ENCODE data around the gene MARS1. TPM values are rescaled to one million over a fixed set of nuclear protein-coding genes. Genes with fewer than 3 reads are reported as not detected.
A peak's percentile ranks its signal among the peaks of the same experiment; 100 is the strongest.

The MARS1 gene
- total and polyA plus RNA-seq, 5 donors from 2014 or later, result 71.9 to 219 (median 83.2) TPM

DNA sequence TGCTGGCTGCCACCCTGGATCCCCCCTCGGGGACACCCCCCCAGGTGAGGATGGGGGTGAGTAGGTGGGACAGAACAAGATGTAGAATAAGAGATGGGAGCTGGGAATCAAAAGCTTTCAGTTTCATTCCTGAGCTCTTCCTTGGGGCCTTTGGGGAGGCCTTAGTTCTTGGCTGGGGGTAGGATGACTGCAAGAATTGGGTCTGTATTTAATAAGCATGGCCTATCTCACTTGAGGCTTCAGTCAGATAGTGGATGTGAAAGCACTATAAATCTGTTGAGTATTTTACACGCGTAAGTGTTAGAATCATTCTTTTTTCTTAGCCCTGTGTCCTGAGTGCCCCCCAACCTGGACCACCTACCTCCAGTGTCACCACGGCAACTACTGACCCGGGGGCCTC lies 39.3 kb downstream of the MARS1 start:
- DNase-seq (no peak), ATAC-seq (ENCODE audit: low read depth in 2 of 2) (no peak)
- Histone ChIP-seq H3K36me3 (ENCODE audit: control insufficient read depth, insufficient read depth, low read length) (peaks cover 54% of the 10 kb centered on the region), H3K27me3 (ENCODE audit: control insufficient read depth, insufficient read depth, low read length) (no peaks in the 10 kb centered on the region), H3K4me1 (ENCODE audit: control insufficient read depth, insufficient read depth, low read length, poor library complexity, severe bottlenecking) (peaks cover 22% of the 10 kb centered on the region), H3K27ac (ENCODE audit: insufficient read depth, low read length, poor library complexity, severe bottlenecking) (no peak overlapping the region), H3K4me3 (ENCODE audit: low read depth, low read length) (no peak overlapping the region), H3K9me3 (ENCODE audit: control insufficient read depth in 2 of 2, low read length in 2 of 2) (no peaks in the 10 kb centered on the region)
- no peaks in the 10 kb centered on the region for H3K9me3 Mint-ChIP-seq
- peaks cover 10% of the 10 kb centered on the region for H3K36me3 Mint-ChIP-seq
- peaks cover 0 to 30% (median 22%) of the 10 kb centered on the region in 4 donors for H3K4me1 Mint-ChIP-seq
- H3K27me3 Mint-ChIP-seq, result peaks cover 6% of the 10 kb centered on the region
- H3K27ac Mint-ChIP-seq, result no peak overlapping the region
- peak overlapping the region in 2 of 4 donors; percentile 40 to 66 for H3K4me3 Mint-ChIP-seq

DNA sequence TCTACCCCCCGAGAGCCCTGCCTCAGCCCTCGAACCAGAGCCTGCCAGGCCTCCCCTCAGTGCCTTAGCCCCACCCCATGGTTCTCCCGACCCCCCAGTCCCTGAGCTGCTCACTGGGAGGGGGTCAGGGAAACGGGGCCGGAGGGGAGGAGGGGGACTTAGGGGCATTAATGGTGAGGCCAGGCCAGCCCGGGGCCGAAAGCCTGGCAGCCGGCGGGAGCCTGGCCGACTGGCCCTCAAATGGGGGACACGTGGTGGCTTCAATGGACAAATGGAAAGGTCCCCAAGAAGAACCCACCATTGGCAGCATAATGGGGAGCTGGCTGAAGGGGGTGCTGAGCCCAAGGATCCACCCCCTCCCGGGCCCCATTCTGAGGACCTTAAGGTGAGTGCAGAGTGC lies 40.3 kb downstream of the MARS1 start:
- no peak for DNase-seq
- H3K27me3 ChIP-seq (ENCODE audit: control insufficient read depth, insufficient read depth, low read length), result no peaks in the 10 kb centered on the region
- peaks cover 64% of the 10 kb centered on the region for H3K36me3 ChIP-seq (ENCODE audit: control insufficient read depth, insufficient read depth, low read length)
- Mint-ChIP-seq H3K27me3 (peaks cover 4% of the 10 kb centered on the region), H3K4me3 (no peak overlapping the region), H3K9me3 (no peaks in the 10 kb centered on the region), H3K36me3 (peaks cover 17% of the 10 kb centered on the region), H3K4me1 (peaks cover 0 to 29% (median 20%) of the 10 kb centered on the region in 4 donors), H3K27ac (no peak overlapping the region)
- no peak overlapping the region for H3K27ac ChIP-seq (ENCODE audit: insufficient read depth, low read length, poor library complexity, severe bottlenecking)
- no peak for ATAC-seq (ENCODE audit: low read depth in 2 of 2)
- no peak overlapping the region for H3K4me3 ChIP-seq (ENCODE audit: low read depth, low read length)
- no peaks in the 10 kb centered on the region for H3K9me3 ChIP-seq (ENCODE audit: control insufficient read depth in 2 of 2, low read length in 2 of 2)
- H3K4me1 ChIP-seq (ENCODE audit: control insufficient read depth, insufficient read depth, low read length, poor library complexity, severe bottlenecking), result peaks cover 18% of the 10 kb centered on the region

DNA sequence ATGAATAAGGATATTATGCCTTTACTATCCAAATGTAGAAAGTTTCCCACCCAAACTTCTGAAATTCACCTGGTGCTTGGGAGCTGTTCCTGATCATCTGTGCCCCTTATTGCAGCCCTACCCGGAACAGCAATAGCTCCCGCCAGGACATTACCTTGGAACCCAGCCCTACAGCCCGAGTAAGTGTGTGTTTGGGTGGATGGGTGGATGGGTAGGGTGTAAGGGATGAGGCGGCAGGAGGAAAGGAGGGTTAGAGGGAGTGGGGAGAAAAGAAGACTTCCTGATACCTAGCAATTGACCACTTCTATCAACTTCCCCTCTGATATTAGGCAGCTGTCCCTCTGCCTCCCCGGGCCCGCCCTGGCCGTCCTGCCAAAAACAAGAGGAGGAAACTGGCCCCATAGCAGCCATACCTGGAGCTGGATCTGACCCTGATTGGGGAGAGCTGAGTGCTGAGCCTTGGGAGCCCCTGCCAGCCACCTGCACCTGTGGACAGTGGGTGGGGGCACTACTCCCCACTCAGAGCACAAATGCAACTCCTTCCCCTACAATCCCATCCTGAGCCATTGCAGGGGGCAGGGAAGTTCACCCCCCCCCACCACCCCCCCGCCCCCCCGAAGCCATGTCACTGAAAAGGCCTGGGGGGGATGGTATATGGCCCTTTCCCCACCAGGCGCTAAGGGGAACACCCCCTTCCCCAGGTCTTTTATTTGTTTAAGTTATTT lies 41.1 kb downstream of the MARS1 start:
- DNase-seq, result no peak
- Histone ChIP-seq H3K27me3 (ENCODE audit: control insufficient read depth, insufficient read depth, low read length) (no peaks in the 10 kb centered on the region), H3K27ac (ENCODE audit: insufficient read depth, low read length, poor library complexity, severe bottlenecking) (no peak overlapping the region), H3K4me1 (ENCODE audit: control insufficient read depth, insufficient read depth, low read length, poor library complexity, severe bottlenecking) (peaks cover 10% of the 10 kb centered on the region), H3K36me3 (ENCODE audit: control insufficient read depth, insufficient read depth, low read length) (peaks cover 69% of the 10 kb centered on the region), H3K4me3 (ENCODE audit: low read depth, low read length) (no peak overlapping the region), H3K9me3 (ENCODE audit: control insufficient read depth in 2 of 2, low read length in 2 of 2) (no peaks in the 10 kb centered on the region)
- Mint-ChIP-seq H3K4me1 (peaks cover 0 to 21% (median 12%) of the 10 kb centered on the region in 4 donors), H3K27me3 (no peaks in the 10 kb centered on the region), H3K9me3 (no peaks in the 10 kb centered on the region), H3K27ac (peak overlapping the region in 1 of 3 donors; percentile 51), H3K4me3 (no peak overlapping the region), H3K36me3 (peaks cover 19% of the 10 kb centered on the region)
- ATAC-seq (ENCODE audit: low read depth in 2 of 2), result no peak

DNA sequence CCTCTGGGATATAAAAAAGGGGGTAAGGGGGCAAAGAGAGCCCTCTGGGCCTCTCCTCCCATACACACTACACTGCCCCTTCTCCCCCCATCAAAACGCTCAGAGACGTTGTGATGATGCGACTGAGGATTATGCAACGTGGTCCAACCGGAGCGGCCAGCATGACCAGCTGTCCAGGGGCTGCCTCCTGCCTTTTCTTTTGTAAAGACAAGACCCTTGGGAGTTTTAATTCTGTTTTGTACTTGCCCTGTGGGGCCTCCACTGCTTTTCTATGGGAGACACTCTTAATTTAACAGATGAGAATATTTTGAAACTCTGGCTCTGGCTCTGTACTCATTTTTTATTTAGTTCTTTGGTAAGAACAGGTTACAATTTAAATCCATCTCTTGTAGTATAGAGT lies 42.0 kb downstream of the MARS1 start:
- no peaks in the 10 kb centered on the region for H3K27me3 Mint-ChIP-seq

DNA sequence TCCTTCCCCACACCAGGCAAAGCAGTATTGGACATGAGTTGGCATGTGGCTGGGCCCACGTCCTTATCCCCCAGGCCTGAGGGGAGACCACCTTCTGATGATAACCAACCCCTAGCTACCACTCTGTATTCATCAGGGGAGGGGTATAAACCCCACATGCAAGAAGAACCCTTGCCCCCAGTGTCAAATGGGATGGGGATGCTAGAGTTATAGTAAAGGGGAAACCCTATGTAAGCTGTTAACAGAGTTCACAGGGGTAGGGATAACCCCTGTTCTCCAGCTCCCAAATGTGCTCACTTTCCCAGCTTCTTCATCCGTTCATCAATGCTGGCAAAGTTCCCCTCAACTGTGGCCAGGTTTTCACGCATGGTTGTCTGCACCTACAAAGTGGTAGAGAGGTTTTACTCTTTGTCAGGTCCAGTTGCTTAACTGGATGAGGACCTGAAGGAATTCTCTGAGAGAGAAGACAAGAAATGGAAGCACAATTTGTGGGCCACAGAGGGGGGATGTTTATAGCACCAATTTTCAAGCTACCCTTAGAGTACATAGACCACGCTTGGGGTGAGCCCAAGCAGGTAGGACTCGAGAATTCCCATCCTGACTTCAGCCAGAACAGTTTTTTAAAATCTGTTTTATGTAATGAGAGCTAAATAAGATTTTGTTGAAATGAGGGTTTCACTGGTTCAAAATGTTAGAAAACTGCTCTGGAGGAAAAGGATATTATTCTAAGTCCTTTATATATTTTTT lies 42.7 kb downstream of the MARS1 start:
- no peak overlapping the region for H3K4me3 ChIP-seq (ENCODE audit: low read depth, low read length)
- no peaks in the 10 kb centered on the region for H3K9me3 Mint-ChIP-seq
- H3K4me1 Mint-ChIP-seq, result peaks cover 0 to 9% (median 5%) of the 10 kb centered on the region in 4 donors
- no peaks in the 10 kb centered on the region for H3K4me1 ChIP-seq (ENCODE audit: control insufficient read depth, insufficient read depth, low read length, poor library complexity, severe bottlenecking)
- no peaks in the 10 kb centered on the region for H3K27me3 ChIP-seq (ENCODE audit: control insufficient read depth, insufficient read depth, low read length)
- peak overlapping the region in 1 of 3 donors; percentile 41 for H3K27ac Mint-ChIP-seq
- ATAC-seq (ENCODE audit: low read depth in 2 of 2), result no peak
- peaks cover 79% of the 10 kb centered on the region for H3K36me3 ChIP-seq (ENCODE audit: control insufficient read depth, insufficient read depth, low read length)
- H3K27ac ChIP-seq (ENCODE audit: insufficient read depth, low read length, poor library complexity, severe bottlenecking), result no peak overlapping the region
- peaks cover 31% of the 10 kb centered on the region for H3K36me3 Mint-ChIP-seq
- DNase-seq, result no peak
- no peaks in the 10 kb centered on the region for H3K9me3 ChIP-seq (ENCODE audit: control insufficient read depth in 2 of 2, low read length in 2 of 2)
- no peaks in the 10 kb centered on the region for H3K27me3 Mint-ChIP-seq
- H3K4me3 Mint-ChIP-seq, result no peak overlapping the region

More for the DNA sequence above, 42.0 kb downstream of the MARS1 start:
- peak overlapping the region in 1 of 4 donors; percentile 48 for H3K4me3 Mint-ChIP-seq
- peaks cover 2% of the 10 kb centered on the region for H3K4me1 ChIP-seq (ENCODE audit: control insufficient read depth, insufficient read depth, low read length, poor library complexity, severe bottlenecking)
- no peaks in the 10 kb centered on the region for H3K9me3 Mint-ChIP-seq
- H3K27ac ChIP-seq (ENCODE audit: insufficient read depth, low read length, poor library complexity, severe bottlenecking), result no peak overlapping the region
- ATAC-seq (ENCODE audit: low read depth in 2 of 2) (no peak), DNase-seq (no peak)
- peak overlapping the region; percentile 26 to 51 (median 41) for H3K27ac Mint-ChIP-seq
- no peaks in the 10 kb centered on the region for H3K27me3 ChIP-seq (ENCODE audit: control insufficient read depth, insufficient read depth, low read length)
- H3K36me3 Mint-ChIP-seq, result peaks cover 24% of the 10 kb centered on the region
- no peak overlapping the region for H3K4me3 ChIP-seq (ENCODE audit: low read depth, low read length)
- peaks cover 0 to 13% (median 6%) of the 10 kb centered on the region in 4 donors for H3K4me1 Mint-ChIP-seq
- H3K36me3 ChIP-seq (ENCODE audit: control insufficient read depth, insufficient read depth, low read length), result peaks cover 76% of the 10 kb centered on the region
- H3K9me3 ChIP-seq (ENCODE audit: control insufficient read depth in 2 of 2, low read length in 2 of 2), result no peaks in the 10 kb centered on the region

DNA sequence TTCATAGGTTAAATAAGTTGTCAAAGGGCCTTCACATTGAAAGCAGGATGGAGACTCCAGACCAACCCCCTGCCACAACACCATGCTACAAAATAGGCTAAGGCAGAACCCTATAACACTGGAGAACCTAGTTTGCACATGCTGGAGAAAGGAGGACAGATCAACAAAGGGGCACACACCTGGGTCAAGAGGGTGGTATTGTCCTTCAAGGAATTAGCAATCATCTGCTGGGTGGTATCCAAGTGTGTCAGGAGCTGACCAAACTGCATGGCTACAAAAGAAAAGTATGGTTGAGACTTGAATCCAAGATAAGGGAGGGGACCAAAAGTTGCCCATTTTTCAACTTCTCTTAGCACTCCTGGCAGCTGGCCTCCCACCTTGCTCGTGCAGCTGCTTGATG lies 44.0 kb downstream of the MARS1 start:
- H3K9me3 Mint-ChIP-seq, result no peaks in the 10 kb centered on the region
- Histone ChIP-seq H3K4me1 (ENCODE audit: control insufficient read depth, insufficient read depth, low read length, poor library complexity, severe bottlenecking) (no peaks in the 10 kb centered on the region), H3K36me3 (ENCODE audit: control insufficient read depth, insufficient read depth, low read length) (peaks cover 79% of the 10 kb centered on the region), H3K4me3 (ENCODE audit: low read depth, low read length) (no peak overlapping the region), H3K9me3 (ENCODE audit: control insufficient read depth in 2 of 2, low read length in 2 of 2) (no peaks in the 10 kb centered on the region), H3K27ac (ENCODE audit: insufficient read depth, low read length, poor library complexity, severe bottlenecking) (no peak overlapping the region), H3K27me3 (ENCODE audit: control insufficient read depth, insufficient read depth, low read length) (no peaks in the 10 kb centered on the region)
- H3K27ac Mint-ChIP-seq, result peak overlapping the region in 1 of 3 donors; percentile 26
- peak overlapping the region in 1 of 4 donors; percentile 12 for H3K4me3 Mint-ChIP-seq
- ATAC-seq (ENCODE audit: low read depth in 2 of 2) (no peak), DNase-seq (no peak)
- H3K4me1 Mint-ChIP-seq, result peaks cover 0 to 9% (median 2%) of the 10 kb centered on the region in 4 donors
- peaks cover 33% of the 10 kb centered on the region for H3K36me3 Mint-ChIP-seq
- no peaks in the 10 kb centered on the region for H3K27me3 Mint-ChIP-seq

DNA sequence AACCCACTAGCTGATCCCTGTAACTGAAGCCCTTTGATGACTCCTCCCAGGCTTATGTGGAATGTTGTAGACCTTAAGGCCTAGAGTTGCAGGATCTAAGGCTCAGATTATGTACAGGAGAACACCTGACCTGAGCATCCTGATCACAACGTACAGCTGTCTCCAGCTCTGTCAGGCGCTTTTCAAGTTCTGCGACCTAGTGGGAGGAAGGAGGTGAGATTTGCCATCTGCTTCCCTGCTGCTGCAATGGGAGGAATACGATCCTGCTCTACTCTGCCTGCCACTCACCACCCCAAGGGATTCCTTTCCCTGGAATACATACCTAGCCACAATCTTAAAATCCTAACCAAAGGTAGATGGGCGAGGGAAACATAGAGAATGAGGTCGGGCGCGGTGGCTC lies 45.2 kb downstream of the MARS1 start:
- Mint-ChIP-seq H3K4me1 (peaks cover 0 to 9% (median 4%) of the 10 kb centered on the region in 4 donors), H3K27me3 (no peaks in the 10 kb centered on the region), H3K36me3 (peaks cover 44% of the 10 kb centered on the region), H3K27ac (peak overlapping the region in 1 of 3 donors; percentile 51), H3K9me3 (no peaks in the 10 kb centered on the region), H3K4me3 (no peak overlapping the region)
- H3K4me3 ChIP-seq (ENCODE audit: low read depth, low read length), result no peak overlapping the region
- no peaks in the 10 kb centered on the region for H3K27me3 ChIP-seq (ENCODE audit: control insufficient read depth, insufficient read depth, low read length)
- H3K36me3 ChIP-seq (ENCODE audit: control insufficient read depth, insufficient read depth, low read length), result peaks cover 72% of the 10 kb centered on the region
- H3K27ac ChIP-seq (ENCODE audit: insufficient read depth, low read length, poor library complexity, severe bottlenecking), result no peak overlapping the region
- ATAC-seq (ENCODE audit: low read depth in 2 of 2), result no peak
- DNase-seq, result no peak
- no peaks in the 10 kb centered on the region for H3K9me3 ChIP-seq (ENCODE audit: control insufficient read depth in 2 of 2, low read length in 2 of 2)
- H3K4me1 ChIP-seq (ENCODE audit: control insufficient read depth, insufficient read depth, low read length, poor library complexity, severe bottlenecking), result no peaks in the 10 kb centered on the region
